HG03520 (cell line): ENCODE data around the gene MELK.

ENCODE experiments used
- ATAC-seq: cut with Tn5 transposase; IDR thresholded peaks from one replicate; pipeline ENCODE4 v1.9.1; 2021; ENCODE audit warnings: mild to moderate bottlenecking, moderate library complexity; ENCODE audit not compliant: unreplicated experiment

MELK gene

GRCh38 chr9:36576866-36577265 lies 4.2 kb downstream of the MELK start:
- no peak for ATAC-seq

- no peak for ATAC-seq
Observed at GRCh38 chr9:36584620-36585460, 12.1 kb downstream of the MELK start.

- no peak for ATAC-seq
Observed at GRCh38 chr9:36590231-36590630, 17.5 kb downstream of the MELK start.

GRCh38 chr9:36592801-36593583 lies 20.3 kb downstream of the MELK start:
- no peak for ATAC-seq

- ATAC-seq, result no peak
Observed at GRCh38 chr9:36594213-36594612, 21.5 kb downstream of the MELK start.

GRCh38 chr9:36597412-36598178 lies 24.9 kb downstream of the MELK start:
- ATAC-seq, result no peak

GRCh38 chr9:36598273-36598672 lies 25.6 kb downstream of the MELK start:
- ATAC-seq, result no peak

- ATAC-seq, result no peak
Observed at GRCh38 chr9:36603006-36603405, 30.3 kb downstream of the MELK start.

- no peak for ATAC-seq
Observed at GRCh38 chr9:36609306-36609705, 36.6 kb downstream of the MELK start.

GRCh38 chr9:36622121-36622520 lies 49.4 kb downstream of the MELK start:
- ATAC-seq, result no peak

GRCh38 chr9:36623280-36623679 lies 50.6 kb downstream of the MELK start:
- no peak for ATAC-seq

GRCh38 chr9:36625006-36625615 lies 52.4 kb downstream of the MELK start:
- no peak for ATAC-seq

- no peak for ATAC-seq
Observed at GRCh38 chr9:36632892-36633291, 60.2 kb downstream of the MELK start.

- no peak for ATAC-seq
Observed at GRCh38 chr9:36637491-36638270, 65.0 kb downstream of the MELK start.

GRCh38 chr9:36640771-36641381 lies 68.2 kb downstream of the MELK start:
- ATAC-seq, result peak; percentile 84

GRCh38 chr9:36642817-36643216 lies 70.1 kb downstream of the MELK start:
- no peak for ATAC-seq

- ATAC-seq, result no peak
Observed at GRCh38 chr9:36656842-36657241, 84.1 kb downstream of the MELK start.

GRCh38 chr9:36659500-36659899 lies 86.8 kb downstream of the MELK start:
- ATAC-seq, result no peak

- ATAC-seq, result no peak
Observed at GRCh38 chr9:36664806-36665205, 92.1 kb downstream of the MELK start.

- no peak for ATAC-seq
Observed at GRCh38 chr9:36665387-36665786, 92.7 kb downstream of the MELK start.
